ENCODE data around the gene BOK.

BOK gene

GRCh38 chr2:241540771-241541561 is 17.6 kb upstream of the BOK start:
- Histone ChIP-seq H3K27ac (ENCODE audit: low read length) (no peak overlapping the region), H3K36me3 (ENCODE audit: insufficient read depth, low read depth, low read length) (no peaks in the 10 kb centered on the region), H3K9me3 (ENCODE audit: insufficient read depth, low read depth, low read length) (no peaks in the 10 kb centered on the region), H3K27me3 (ENCODE audit: insufficient read depth, low read length) (peaks cover 51% of the 10 kb centered on the region), H3K4me1 (ENCODE audit: insufficient read depth, low read length) (no peaks in the 10 kb centered on the region; the same call in 1 of the 2 replicates), H3K9ac (ENCODE audit: low read depth, low read length) (no peak overlapping the region), H3K4me3 (ENCODE audit: low read length) (peak overlapping the region; percentile 65)

- Histone ChIP-seq H3K4me1 (ENCODE audit: insufficient read depth, low read length) (peaks cover 1% of the 10 kb centered on the region), H3K9me3 (ENCODE audit: insufficient read depth, low read depth, low read length) (no peaks in the 10 kb centered on the region), H3K4me3 (ENCODE audit: low read length) (peak overlapping the region; percentile 57), H3K27me3 (ENCODE audit: insufficient read depth, low read length) (peaks cover 59% of the 10 kb centered on the region), H3K9ac (ENCODE audit: low read depth, low read length) (no peak overlapping the region), H3K27ac (ENCODE audit: low read length) (no peak overlapping the region), H3K36me3 (ENCODE audit: insufficient read depth, low read depth, low read length) (no peaks in the 10 kb centered on the region)
Measured at GRCh38 chr2:241541564-241542277, 16.8 kb upstream of the BOK start.

GRCh38 chr2:241542278-241542605 is 16.3 kb upstream of the BOK start:
- no peak overlapping the region for H3K4me3 ChIP-seq (ENCODE audit: low read length)
- no peaks in the 10 kb centered on the region for H3K36me3 ChIP-seq (ENCODE audit: insufficient read depth, low read depth, low read length)
- no peak overlapping the region for H3K27ac ChIP-seq (ENCODE audit: low read length)
- no peaks in the 10 kb centered on the region for H3K9me3 ChIP-seq (ENCODE audit: insufficient read depth, low read depth, low read length)
- peaks cover 60% of the 10 kb centered on the region for H3K27me3 ChIP-seq (ENCODE audit: insufficient read depth, low read length)
- no peak overlapping the region for H3K9ac ChIP-seq (ENCODE audit: low read depth, low read length)
- H3K4me1 ChIP-seq (ENCODE audit: insufficient read depth, low read length) = peaks cover 6% of the 10 kb centered on the region

- Histone ChIP-seq H3K4me1 (ENCODE audit: insufficient read depth, low read length) (peaks cover 7% of the 10 kb centered on the region; the same call in 1 of the 2 replicates), H3K4me3 (ENCODE audit: low read length) (no peak overlapping the region), H3K27me3 (ENCODE audit: insufficient read depth, low read length) (peaks cover 45% of the 10 kb centered on the region), H3K36me3 (ENCODE audit: insufficient read depth, low read depth, low read length) (no peaks in the 10 kb centered on the region), H3K27ac (ENCODE audit: low read length) (no peak overlapping the region), H3K9ac (ENCODE audit: low read depth, low read length) (no peak overlapping the region), H3K9me3 (ENCODE audit: insufficient read depth, low read depth, low read length) (no peaks in the 10 kb centered on the region)
Measured at GRCh38 chr2:241545106-241545505, 13.4 kb upstream of the BOK start.

GRCh38 chr2:241545523-241546473 is 12.7 kb upstream of the BOK start:
- peaks cover 7% of the 10 kb centered on the region; the same call in 1 of the 2 replicates for H3K4me1 ChIP-seq (ENCODE audit: insufficient read depth, low read length)
- H3K27me3 ChIP-seq (ENCODE audit: insufficient read depth, low read length) = peaks cover 38% of the 10 kb centered on the region
- H3K9me3 ChIP-seq (ENCODE audit: insufficient read depth, low read depth, low read length) = no peaks in the 10 kb centered on the region
- H3K36me3 ChIP-seq (ENCODE audit: insufficient read depth, low read depth, low read length) = no peaks in the 10 kb centered on the region
- no peak overlapping the region for H3K27ac ChIP-seq (ENCODE audit: low read length)
- no peak overlapping the region for H3K9ac ChIP-seq (ENCODE audit: low read depth, low read length)
- H3K4me3 ChIP-seq (ENCODE audit: low read length) = no peak overlapping the region

- H3K27me3 ChIP-seq (ENCODE audit: insufficient read depth, low read length) = peaks cover 29% of the 10 kb centered on the region
- H3K36me3 ChIP-seq (ENCODE audit: insufficient read depth, low read depth, low read length) = no peaks in the 10 kb centered on the region
- H3K9ac ChIP-seq (ENCODE audit: low read depth, low read length) = no peak overlapping the region
- H3K9me3 ChIP-seq (ENCODE audit: insufficient read depth, low read depth, low read length) = no peaks in the 10 kb centered on the region
- H3K4me1 ChIP-seq (ENCODE audit: insufficient read depth, low read length) = peaks cover 7% of the 10 kb centered on the region; the same call in 1 of the 2 replicates
- H3K27ac ChIP-seq (ENCODE audit: low read length) = no peak overlapping the region
- no peak overlapping the region for H3K4me3 ChIP-seq (ENCODE audit: low read length)
Measured at GRCh38 chr2:241546771-241547498, 11.6 kb upstream of the BOK start.

- H3K4me1 ChIP-seq (ENCODE audit: insufficient read depth, low read length) = peaks cover 7% of the 10 kb centered on the region; the same call in 1 of the 2 replicates
- H3K4me3 ChIP-seq (ENCODE audit: low read length) = no peak overlapping the region
- H3K27ac ChIP-seq (ENCODE audit: low read length) = no peak overlapping the region
- H3K9ac ChIP-seq (ENCODE audit: low read depth, low read length) = no peak overlapping the region
- no peaks in the 10 kb centered on the region for H3K9me3 ChIP-seq (ENCODE audit: insufficient read depth, low read depth, low read length)
- peaks cover 19% of the 10 kb centered on the region for H3K27me3 ChIP-seq (ENCODE audit: insufficient read depth, low read length)
- H3K36me3 ChIP-seq (ENCODE audit: insufficient read depth, low read depth, low read length) = no peaks in the 10 kb centered on the region
Measured at GRCh38 chr2:241547781-241548450, 10.6 kb upstream of the BOK start.

- H3K27me3 ChIP-seq (ENCODE audit: insufficient read depth, low read length) = peaks cover 14% of the 10 kb centered on the region
- H3K4me3 ChIP-seq (ENCODE audit: low read length) = no peak overlapping the region
- H3K27ac ChIP-seq (ENCODE audit: low read length) = no peak overlapping the region
- H3K9ac ChIP-seq (ENCODE audit: low read depth, low read length) = no peak overlapping the region
- peaks cover 7% of the 10 kb centered on the region; the same call in 1 of the 2 replicates for H3K4me1 ChIP-seq (ENCODE audit: insufficient read depth, low read length)
- no peaks in the 10 kb centered on the region for H3K36me3 ChIP-seq (ENCODE audit: insufficient read depth, low read depth, low read length)
- H3K9me3 ChIP-seq (ENCODE audit: insufficient read depth, low read depth, low read length) = no peaks in the 10 kb centered on the region
Measured at GRCh38 chr2:241548451-241548835, 10.1 kb upstream of the BOK start.

GRCh38 chr2:241550616-241551580 is 7.6 kb upstream of the BOK start:
- Histone ChIP-seq H3K27ac (ENCODE audit: low read length) (no peak overlapping the region), H3K27me3 (ENCODE audit: insufficient read depth, low read length) (peaks cover 10% of the 10 kb centered on the region; the same call in 1 of the 2 replicates)

GRCh38 chr2:241551599-241551997 is 6.9 kb upstream of the BOK start:
- H3K9ac ChIP-seq (ENCODE audit: low read depth, low read length) = no peak overlapping the region
- no peak overlapping the region for H3K4me3 ChIP-seq (ENCODE audit: low read length)
- H3K9me3 ChIP-seq (ENCODE audit: insufficient read depth, low read depth, low read length) = no peaks in the 10 kb centered on the region
- no peak overlapping the region for H3K27ac ChIP-seq (ENCODE audit: low read length)
- no peaks in the 10 kb centered on the region for H3K36me3 ChIP-seq (ENCODE audit: insufficient read depth, low read depth, low read length)
- peaks cover 13% of the 10 kb centered on the region; the same call in 1 of the 2 replicates for H3K4me1 ChIP-seq (ENCODE audit: insufficient read depth, low read length)
- 0 out of 2 replicates have a peak, but pooled peaks cover 3% of the 10 kb centered on the region for H3K27me3 ChIP-seq (ENCODE audit: insufficient read depth, low read length)

More at GRCh38 chr2:241550616-241551580, 7.6 kb upstream of the BOK start:
- H3K36me3 ChIP-seq (ENCODE audit: insufficient read depth, low read depth, low read length) = no peaks in the 10 kb centered on the region
- no peak overlapping the region for H3K9ac ChIP-seq (ENCODE audit: low read depth, low read length)
- peaks cover 12% of the 10 kb centered on the region; the same call in 1 of the 2 replicates for H3K4me1 ChIP-seq (ENCODE audit: insufficient read depth, low read length)
- no peak overlapping the region for H3K4me3 ChIP-seq (ENCODE audit: low read length)
- no peaks in the 10 kb centered on the region for H3K9me3 ChIP-seq (ENCODE audit: insufficient read depth, low read depth, low read length)
